ENCODE measurements around the gene SPECC1.
"Not testable (repeated sequence)": the region's sequence is repeated elsewhere in the genome, so short reads cannot be mapped to it uniquely, and the experiment has no call there.

SPECC1 gene, protein sequence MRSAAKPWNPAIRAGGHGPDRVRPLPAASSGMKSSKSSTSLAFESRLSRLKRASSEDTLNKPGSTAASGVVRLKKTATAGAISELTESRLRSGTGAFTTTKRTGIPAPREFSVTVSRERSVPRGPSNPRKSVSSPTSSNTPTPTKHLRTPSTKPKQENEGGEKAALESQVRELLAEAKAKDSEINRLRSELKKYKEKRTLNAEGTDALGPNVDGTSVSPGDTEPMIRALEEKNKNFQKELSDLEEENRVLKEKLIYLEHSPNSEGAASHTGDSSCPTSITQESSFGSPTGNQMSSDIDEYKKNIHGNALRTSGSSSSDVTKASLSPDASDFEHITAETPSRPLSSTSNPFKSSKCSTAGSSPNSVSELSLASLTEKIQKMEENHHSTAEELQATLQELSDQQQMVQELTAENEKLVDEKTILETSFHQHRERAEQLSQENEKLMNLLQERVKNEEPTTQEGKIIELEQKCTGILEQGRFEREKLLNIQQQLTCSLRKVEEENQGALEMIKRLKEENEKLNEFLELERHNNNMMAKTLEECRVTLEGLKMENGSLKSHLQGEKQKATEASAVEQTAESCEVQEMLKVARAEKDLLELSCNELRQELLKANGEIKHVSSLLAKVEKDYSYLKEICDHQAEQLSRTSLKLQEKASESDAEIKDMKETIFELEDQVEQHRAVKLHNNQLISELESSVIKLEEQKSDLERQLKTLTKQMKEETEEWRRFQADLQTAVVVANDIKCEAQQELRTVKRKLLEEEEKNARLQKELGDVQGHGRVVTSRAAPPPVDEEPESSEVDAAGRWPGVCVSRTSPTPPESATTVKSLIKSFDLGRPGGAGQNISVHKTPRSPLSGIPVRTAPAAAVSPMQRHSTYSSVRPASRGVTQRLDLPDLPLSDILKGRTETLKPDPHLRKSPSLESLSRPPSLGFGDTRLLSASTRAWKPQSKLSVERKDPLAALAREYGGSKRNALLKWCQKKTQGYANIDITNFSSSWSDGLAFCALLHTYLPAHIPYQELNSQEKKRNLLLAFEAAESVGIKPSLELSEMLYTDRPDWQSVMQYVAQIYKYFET

GRCh38 chr17:20009302-20010098, at the start of gene SPECC1:
TSS of gene SPECC1 (plus strand) at chr17:20009359. CDS start at chr17:20096652, 87,293 bp downstream.
- peak; percentile 72 for DNase-seq

- not testable (repeated sequence) for DNase-seq
Observed at GRCh38 chr17:19962954-19963353, 46.2 kb upstream of the SPECC1 start.

DNA sequence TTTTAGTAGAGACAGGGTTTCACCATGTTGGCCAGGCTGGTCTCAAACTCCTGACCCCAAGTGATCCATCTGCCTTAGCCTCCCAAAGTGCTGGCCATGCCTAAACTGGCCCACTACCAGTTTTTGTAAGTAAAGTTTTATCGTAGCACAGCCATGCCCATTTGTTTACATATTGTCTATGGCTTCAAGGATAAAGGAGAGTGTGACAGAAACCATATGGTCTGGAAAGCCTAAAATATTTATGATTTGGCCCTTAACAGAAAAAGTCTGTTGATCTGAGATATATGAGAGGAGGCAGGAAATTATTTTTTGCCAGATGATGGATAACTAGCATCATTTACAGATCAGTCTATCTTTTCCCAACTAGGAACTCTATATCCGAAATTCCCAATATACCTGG, 36.0 kb upstream of the SPECC1 start:
- no peak for DNase-seq

GRCh38 chr17:19975601-19976000, 33.6 kb upstream of the SPECC1 start:
- no peak for DNase-seq

DNA sequence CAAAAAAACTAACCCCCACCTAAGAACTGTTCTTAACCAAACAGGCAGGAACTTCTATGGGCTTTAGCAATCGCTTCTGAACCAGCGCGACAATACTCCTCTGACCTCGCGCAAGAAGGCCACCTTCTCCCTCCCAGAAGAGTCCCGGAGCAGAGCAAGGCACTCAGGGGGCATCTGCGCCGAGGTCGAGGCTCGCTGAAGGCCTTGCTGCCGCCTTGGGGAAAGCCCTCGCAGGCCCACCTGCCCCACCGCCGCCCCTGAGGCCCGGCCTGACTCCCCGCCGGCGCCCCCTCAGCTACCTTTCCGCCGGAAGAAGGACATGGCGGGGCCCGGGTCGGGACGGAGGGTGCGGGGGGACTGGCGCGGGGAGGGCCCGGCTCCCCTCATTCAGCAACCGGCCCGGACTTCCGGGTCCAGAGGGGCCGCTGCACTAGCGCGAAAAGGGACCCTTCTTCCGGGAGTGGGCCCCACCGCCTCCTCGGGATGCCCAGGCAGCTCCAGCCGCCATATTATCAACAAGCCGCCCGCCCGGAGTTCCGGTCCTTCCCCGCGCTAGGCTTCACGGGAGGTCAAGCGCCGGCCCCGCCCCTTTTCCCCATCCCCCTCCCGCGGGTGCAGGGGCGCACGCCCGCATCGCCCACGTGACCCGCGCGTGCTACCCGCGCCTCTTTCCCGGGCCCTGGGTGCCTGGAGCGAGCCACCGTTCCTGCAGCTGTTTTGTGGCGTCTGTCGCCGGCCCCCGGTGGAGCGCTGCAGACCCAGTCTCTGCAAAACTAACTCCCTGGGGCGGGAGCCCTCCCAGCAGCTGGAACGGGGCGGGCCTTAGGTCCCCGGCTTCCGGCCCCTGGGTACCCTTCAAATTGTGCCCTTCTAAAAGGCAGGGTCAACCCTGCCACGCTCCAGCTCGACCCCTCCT, 31.6 kb upstream of the SPECC1 start, which contains the start of gene AKAP10:
Gene AKAP10, minus strand, starts transcription at position 536 of the 916 bp plus-strand sequence. Its CDS starts 149 bp downstream, at position 387.
- DNase-seq = peak; percentile 95

DNA sequence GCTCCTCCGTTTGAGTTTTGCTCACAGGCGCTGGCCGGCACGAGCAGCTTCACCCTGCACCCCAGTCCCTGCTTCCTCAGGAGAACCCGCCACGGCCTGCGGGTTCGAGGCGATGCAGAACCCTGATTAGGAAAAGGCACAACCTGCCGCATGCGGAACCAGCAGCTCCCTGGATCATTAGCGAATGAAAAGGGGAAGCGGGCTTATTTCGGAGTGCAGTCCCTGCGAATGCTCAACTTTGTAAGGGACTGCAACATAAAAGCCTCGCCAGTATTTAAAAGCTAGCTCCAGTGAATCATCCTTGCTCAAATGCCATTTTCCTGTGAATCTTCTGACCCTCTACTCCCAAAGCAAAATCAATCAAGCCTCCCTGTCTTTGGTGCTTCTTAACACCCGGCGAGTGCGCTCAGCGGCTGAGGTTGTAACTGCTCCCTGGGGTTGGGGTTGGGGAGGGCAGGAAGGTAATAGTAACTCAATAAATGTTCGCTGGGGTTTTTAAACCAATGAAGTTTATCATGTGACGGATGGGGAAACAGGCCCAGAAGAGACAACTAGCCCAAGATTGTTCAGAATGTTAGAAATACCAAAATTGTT, 30.9 kb upstream of the SPECC1 start:
- DNase-seq = no peak

DNA sequence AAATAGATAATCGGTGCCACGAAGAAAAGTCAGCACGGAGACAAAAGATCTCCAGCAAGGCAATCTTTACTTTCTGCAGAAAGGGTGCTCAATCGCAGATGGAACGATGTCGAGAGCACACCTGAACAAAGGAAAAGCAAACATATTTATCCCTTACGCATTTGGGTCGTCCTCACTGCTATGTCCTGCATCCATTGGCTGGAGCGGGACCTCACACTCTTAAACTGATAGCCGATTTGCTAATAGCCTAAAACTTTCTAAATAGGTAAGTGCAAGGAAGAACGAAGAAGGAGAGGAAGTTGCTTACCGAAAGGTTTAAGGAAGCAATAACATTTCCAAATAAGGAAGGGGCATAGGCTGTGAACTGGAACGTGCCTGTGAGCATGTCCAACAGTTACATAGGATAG, 30.4 kb upstream of the SPECC1 start:
- DNase-seq = no peak

GRCh38 chr17:19979917-19980770, 29.0 kb upstream of the SPECC1 start:
- no peak for DNase-seq

GRCh38 chr17:19986941-19987861, 22.0 kb upstream of the SPECC1 start:
- DNase-seq = no peak

DNA sequence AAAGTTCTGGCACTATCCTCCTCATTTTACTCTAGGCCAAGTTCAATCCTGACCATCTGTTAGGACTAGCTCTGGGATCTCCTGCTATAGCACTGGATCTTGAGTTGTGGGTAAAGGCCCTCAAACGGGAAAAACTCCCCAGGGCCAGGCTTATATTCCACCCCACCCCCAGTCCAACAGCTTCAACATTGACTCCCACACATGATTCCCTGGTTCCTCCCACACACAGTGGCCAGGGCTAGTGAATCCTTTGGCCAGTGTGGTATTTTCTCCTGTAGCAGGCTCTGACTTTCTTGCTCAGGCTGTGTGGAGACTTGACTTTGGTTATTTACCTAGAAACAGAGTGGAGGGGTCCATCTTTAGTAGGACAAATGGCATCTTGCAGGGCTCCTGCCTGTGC, 21.3 kb upstream of the SPECC1 start:
- DNase-seq = no peak

DNA sequence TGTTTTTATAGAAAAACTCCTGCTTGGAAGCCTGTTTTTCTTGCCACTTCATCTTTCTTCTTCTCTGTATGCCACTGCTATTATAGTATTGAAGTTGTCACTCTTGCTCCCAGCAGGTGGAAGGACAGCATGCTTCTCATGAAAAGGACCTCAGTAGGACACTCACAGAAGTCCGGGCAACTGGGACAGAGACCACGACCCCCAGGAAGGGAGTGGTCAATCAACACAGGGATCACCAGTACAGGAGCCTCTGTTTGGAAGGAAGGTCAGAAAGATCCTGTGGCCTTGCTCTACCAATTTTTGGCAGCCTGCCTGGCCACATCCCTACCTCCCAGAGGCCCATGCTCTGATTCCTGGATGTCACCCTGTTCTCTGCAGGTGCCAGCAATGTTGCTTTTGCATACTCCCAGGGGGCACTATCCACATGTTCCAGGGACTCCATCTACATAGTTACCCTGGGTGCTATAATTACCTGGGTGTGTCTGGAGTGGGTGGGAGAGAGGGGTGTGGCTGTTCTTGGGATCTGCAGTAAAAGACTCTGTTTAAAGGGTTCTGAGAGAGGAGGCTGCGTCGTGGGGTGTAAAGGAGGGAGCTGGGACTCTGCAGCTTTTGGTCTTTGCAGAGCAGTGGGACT, 17.8 kb upstream of the SPECC1 start:
- no peak for DNase-seq

- DNase-seq = peak; percentile 96
Observed at GRCh38 chr17:19992803-19993713, 16.1 kb upstream of the SPECC1 start.

GRCh38 chr17:19996086-19996485, 13.1 kb upstream of the SPECC1 start:
- DNase-seq = no peak

DNA sequence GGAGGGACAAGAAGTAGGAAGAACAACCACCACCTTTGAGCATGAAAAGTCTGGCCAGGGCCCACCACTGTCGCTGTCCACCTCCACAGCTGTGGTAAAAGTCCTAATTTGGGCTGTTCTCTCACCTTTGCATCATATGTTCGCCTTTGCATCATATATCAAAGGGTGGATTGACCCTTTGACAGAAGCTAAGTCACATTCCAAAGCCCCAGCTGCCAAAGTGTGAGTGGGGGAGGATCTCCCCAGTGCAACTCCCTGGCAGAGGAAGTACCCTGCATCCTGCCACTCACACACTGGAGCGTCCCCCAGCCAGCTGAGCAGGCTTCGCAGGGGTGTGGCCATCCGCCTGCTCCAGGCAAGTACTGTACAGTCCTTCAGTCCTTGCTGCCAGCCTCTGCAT, 12.7 kb upstream of the SPECC1 start:
- peak; percentile 57 for DNase-seq

GRCh38 chr17:20008242-20009051, 712 bp upstream of the SPECC1 start:
- peak; percentile 52 for DNase-seq

GRCh38 chr17:20009052-20009301, 182 bp upstream of the SPECC1 start:
- no peak for DNase-seq
